ES-I3 (cell line): ENCODE measurements around the gene IL16.

Source experiments
- H3K36me3 ChIP-seq: 2 replicates; pipeline ENCODE4 v1.6.1; 2013; ENCODE audit warnings: mild to moderate bottlenecking, low read length, control low read depth, moderate library complexity; ENCODE audit not compliant: insufficient read depth
- H3K4me1 ChIP-seq: 2 replicates; pipeline ENCODE4 v1.6.1; 2013; ENCODE audit warnings: mild to moderate bottlenecking, control low read depth, low read length; ENCODE audit not compliant: insufficient read depth
- H3K9ac ChIP-seq: 2 replicates; pipeline ENCODE4 v1.6.1; 2013; ENCODE audit warnings: low read depth, mild to moderate bottlenecking, low read length, moderate library complexity
- H3K9me3 ChIP-seq: 2 replicates; pipeline ENCODE4 v1.6.1; 2013; ENCODE audit warnings: mild to moderate bottlenecking, low read length, moderate library complexity; ENCODE audit not compliant: control insufficient read depth, insufficient read depth

Gene IL16

DNA sequence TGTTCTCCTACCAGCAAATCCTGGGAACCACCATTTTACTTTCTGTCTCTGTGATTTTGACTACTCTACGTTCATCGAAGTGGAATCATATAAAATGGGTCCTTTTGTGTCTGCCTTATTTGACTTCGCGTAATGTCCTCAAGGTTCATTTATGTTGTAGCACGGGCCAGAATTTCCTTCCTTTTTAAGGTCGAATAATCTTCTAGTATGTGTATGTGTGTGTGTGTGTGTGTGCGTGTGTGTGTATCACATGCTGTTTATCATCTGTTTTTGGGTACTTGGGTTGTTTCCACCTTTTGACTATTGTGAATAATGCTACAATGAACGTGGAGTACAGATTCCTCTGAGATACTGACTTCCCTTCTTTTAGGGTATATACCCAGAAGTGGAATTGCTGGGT is 91.9 kb downstream of the IL16 start:
- H3K9ac ChIP-seq, result no peak overlapping the region
- H3K4me1 ChIP-seq, result no peaks in the 10 kb centered on the region
- H3K9me3 ChIP-seq, result no peaks in the 10 kb centered on the region
- H3K36me3 ChIP-seq, result no peaks in the 10 kb centered on the region

DNA sequence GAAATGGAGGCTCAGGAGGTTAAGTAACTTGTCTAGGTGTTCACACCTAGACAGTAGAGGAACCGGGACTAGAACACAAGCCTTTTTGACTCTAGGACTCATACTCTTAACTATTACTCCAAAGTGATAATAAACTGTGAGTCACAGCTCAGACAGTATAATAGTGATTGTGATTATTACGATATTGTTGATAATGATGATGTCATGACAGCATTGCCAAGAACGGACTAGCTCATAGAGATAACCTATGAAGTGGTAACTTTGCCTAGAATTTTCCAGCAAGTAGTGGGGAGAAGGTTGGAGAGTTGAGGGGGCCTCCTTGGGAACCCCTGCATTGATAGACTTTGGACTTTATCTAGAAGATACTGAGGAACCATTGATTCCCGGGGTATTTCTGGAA is 93.2 kb downstream of the IL16 start:
- Histone ChIP-seq H3K36me3 (no peaks in the 10 kb centered on the region), H3K4me1 (no peaks in the 10 kb centered on the region), H3K9me3 (no peaks in the 10 kb centered on the region), H3K9ac (no peak overlapping the region)

DNA sequence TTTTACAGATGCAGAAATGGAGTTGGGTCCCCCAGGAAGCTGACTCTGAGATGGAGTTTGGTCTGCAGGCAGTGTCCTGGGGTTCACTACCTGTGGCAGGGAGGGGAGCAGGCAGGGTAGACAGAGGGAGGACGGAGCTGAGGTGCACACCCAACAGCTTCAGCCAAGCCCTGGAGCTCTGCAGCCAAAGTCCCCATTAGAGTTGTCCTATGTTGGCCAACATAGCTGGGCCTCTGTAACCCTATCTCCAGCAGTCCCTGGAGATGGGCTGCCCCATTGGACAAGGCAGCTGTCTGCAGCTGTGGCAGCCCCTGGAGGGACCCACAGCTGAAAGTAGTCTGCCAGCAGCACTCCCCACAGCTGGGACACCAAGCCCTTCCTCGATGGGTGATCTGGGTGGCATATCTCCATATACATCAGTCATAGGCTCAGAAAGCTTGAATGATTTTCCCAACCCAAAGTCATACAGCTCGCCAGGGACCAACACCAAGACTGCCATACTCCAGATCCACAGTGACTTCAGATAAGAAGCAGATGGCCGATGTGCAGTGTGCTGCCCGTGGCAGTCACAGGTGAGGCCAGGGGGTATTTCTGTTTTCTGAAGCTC is 95.3 kb downstream of the IL16 start:
- H3K4me1 ChIP-seq, result no peaks in the 10 kb centered on the region
- no peaks in the 10 kb centered on the region for H3K9me3 ChIP-seq
- no peaks in the 10 kb centered on the region for H3K36me3 ChIP-seq
- H3K9ac ChIP-seq, result no peak overlapping the region

DNA sequence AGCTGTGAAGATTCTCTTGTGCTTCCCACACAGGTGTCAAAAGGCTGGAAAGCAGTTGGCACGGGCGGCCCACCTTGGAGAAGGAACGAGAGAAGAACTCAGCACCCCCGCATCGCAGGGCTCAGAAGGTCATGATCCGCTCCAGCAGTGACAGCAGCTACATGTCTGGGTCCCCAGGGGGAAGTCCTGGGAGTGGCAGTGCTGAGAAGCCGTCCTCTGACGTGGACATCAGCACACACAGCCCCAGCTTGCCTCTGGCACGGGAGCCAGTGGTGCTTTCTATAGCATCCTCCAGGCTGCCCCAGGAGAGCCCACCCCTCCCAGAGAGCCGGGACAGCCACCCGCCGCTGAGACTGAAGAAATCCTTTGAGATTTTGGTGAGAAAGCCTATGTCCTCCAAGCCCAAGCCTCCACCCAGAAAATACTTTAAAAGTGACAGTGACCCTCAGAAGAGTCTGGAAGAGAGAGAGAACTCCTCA is 95.9 kb downstream of the IL16 start:
- Histone ChIP-seq H3K36me3 (no peaks in the 10 kb centered on the region), H3K9me3 (no peaks in the 10 kb centered on the region), H3K9ac (no peak overlapping the region), H3K4me1 (no peaks in the 10 kb centered on the region)

DNA sequence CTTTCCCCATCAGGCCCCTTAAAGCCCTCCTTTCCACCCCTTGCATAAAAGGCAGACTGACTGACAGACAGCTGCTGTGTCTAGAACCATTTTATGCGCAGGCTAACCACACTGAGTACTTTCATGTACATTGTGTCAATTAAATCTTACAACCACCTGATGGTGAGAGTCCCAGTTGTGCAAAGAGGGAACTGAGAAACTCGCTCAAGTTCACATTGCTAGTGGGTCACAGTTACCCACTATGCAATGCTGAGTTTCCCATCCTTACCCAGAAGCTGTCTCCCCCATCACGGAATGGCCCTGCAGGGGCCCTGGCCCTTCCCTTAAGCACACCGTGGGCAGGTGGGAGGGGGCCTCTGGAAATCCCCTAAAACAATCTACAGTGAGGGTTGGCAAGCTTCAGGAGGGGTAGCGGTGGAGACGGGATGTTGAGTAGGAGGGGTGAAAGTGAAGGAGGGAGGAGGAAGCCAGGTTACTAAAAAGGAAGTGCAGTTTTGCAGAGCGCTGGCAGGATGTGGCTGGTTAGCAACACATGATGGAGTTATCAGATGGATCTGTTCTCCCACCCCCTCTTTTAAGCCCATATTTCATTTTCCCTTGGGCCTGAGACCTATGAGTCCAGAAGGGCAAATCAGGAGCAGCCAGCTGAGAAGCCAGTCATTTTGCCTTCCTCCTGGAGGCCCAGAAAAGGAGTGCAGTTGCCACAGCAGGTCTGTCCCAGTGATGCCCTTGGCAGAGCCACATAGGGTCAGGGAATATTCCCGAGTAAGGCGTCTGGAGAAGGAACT is 97.2 kb downstream of the IL16 start:
- H3K36me3 ChIP-seq, result no peaks in the 10 kb centered on the region
- H3K4me1 ChIP-seq, result no peaks in the 10 kb centered on the region
- H3K9ac ChIP-seq, result no peak overlapping the region
- H3K9me3 ChIP-seq, result no peaks in the 10 kb centered on the region

DNA sequence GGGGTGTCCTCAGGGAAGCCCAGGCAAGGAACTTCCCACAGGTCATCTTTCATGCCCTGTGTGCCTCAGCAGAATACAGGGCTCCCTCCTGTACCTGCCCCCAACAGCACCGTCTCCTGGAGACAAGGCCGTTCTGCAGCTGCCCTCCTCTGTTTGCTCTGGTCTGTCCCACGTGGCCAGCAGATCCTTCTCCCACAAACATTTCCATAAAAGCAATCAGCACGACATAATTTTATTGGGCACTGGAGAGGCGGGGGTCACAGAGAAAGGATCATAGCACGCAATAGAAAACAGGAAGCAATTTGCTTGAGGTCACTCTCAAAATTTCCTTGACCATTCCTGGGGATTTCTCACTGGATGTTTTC is 97.8 kb downstream of the IL16 start:
- no peaks in the 10 kb centered on the region for H3K4me1 ChIP-seq
- H3K9me3 ChIP-seq, result no peaks in the 10 kb centered on the region
- H3K36me3 ChIP-seq, result no peaks in the 10 kb centered on the region
- no peak overlapping the region for H3K9ac ChIP-seq

DNA sequence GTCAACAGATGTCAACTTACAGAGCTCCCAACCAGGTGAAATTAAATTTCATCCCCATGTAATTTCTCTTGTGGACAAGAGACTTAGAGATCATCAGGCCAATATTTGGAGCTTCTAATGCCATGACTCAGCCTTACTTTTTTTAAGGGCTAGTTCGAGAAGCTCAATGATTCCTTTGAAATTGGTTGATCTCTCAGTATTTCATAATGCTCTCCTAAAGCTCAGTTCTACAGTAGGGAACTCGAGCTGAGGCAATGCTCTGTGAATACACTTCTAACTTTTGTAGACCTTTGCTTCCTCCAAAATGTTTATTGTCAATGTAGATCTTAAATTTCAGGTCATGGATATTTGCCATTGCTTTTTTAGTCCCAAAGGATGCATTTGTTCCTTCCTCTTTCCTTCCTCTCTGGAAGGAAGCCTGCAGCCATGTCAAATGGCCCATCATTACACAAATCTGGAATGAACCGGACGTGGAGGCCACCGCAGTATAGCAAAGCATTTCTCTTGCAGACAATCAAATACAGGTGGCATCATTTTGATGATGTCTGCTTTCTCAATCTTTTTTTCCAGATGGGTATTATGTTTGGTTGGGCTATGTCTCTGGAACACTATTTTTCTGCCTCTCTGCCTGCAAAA is 98.9 kb downstream of the IL16 start:
- Histone ChIP-seq H3K36me3 (no peaks in the 10 kb centered on the region), H3K4me1 (no peaks in the 10 kb centered on the region), H3K9ac (no peak overlapping the region), H3K9me3 (no peaks in the 10 kb centered on the region)

DNA sequence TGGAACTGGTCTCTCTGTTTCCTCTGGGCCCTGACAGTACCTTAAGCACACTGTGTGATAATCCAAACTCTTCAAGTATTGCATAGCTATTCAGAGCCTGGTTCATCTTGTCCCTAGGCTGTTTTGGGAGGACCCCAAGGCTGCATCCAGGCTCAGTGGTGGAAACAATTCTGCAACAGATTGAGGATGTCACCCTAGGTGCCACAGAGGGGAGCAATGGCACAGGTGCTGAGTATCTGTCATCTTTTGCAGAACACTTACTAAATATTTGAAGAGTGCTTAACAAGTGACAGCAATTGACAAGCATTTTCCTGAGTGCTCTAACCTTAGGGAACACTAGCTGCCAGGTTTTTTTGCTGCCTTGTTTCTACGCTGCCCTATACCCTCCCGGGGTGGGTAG is 99.5 kb downstream of the IL16 start:
- Histone ChIP-seq H3K36me3 (no peaks in the 10 kb centered on the region), H3K9me3 (no peaks in the 10 kb centered on the region), H3K4me1 (no peaks in the 10 kb centered on the region), H3K9ac (no peak overlapping the region)

DNA sequence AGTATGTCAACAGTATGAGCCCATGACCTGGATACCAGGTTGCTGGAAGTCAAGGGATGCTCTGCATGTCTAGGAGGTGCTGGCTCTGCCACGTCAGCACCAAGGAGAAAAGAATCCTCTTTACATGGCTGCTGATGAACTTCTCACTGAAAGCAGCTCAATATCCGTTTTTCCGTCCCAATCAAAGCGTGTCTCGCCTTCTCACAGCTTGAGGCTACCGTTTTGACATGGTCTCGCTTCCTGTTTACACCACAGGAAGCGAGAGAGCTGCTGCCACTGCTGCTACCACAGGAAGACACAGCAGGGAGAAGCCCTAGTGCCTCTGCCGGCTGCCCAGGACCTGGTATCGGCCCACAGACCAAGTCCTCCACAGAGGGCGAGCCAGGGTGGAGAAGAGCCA is 100.0 kb downstream of the IL16 start:
- H3K9ac ChIP-seq, result no peak overlapping the region
- no peaks in the 10 kb centered on the region for H3K9me3 ChIP-seq
- H3K36me3 ChIP-seq, result no peaks in the 10 kb centered on the region
- no peaks in the 10 kb centered on the region for H3K4me1 ChIP-seq

DNA sequence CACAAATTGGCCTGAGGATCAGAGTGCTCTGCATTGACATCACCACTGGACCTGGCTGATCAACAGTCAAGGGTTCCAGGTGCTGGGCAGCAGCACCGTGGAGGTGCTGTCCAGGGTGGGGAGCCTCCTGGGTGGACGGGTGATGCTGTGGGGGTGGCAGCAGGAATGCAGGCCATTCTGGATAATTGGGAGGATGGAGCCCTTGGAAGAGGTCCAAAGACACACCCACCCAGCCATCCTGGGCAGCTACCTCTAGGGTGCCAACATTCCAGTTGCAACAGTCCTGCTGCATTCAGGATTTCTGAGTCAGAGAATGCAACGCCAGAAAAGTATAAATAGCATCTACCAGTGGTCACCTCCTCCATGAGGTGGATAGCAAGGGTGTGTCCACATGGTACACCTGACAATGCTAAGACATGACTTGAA is 100.5 kb downstream of the IL16 start:
- Histone ChIP-seq H3K4me1 (no peaks in the 10 kb centered on the region), H3K9ac (no peak overlapping the region), H3K9me3 (no peaks in the 10 kb centered on the region), H3K36me3 (no peaks in the 10 kb centered on the region)

DNA sequence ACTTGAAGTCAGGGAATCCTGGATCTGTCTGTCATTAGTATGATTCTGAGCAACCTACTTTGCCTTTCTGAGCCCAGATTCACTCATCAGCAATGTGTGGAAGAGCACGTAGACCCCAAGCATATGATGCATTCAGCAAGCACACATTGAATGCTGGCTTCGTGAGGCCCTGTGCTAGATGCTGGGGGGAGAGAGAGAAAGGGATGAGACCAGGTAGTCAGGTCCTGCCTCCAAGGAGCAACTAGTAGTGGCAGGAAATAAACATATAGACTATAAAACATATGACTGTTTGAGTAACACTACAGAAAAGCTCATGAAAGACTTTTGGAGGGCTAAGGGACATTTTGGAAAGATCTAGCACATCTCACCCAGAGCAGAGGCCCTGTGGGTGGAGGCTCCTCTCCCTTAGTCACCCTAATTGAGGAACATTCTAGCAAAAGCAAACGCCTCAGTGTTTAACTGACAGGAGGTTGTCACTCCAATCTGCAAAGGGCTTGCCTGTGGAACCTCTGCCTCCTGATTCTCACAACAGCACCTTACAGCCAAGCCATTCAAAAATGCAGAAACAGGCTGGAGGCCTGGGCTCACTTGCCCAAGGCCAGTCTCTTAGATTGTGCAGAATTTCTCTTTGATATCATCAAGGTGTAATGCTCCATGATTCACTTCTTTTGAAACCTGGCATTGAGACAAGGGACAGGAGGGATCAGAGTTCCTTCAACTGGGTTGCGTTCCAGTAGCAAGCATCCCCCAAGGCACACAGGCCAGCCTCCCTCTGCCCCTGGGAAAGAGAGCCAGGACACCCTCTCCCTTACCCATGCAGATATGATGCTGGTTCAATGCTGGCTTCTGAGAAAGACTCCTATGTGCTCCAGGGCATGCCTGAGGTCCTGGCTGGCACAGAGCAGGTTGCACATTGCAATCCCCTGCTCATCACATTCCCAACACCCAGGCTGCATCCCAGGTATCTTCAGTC is 101.2 kb downstream of the IL16 start:
- Histone ChIP-seq H3K9ac (no peak overlapping the region), H3K36me3 (no peaks in the 10 kb centered on the region), H3K9me3 (no peaks in the 10 kb centered on the region), H3K4me1 (no peaks in the 10 kb centered on the region)

DNA sequence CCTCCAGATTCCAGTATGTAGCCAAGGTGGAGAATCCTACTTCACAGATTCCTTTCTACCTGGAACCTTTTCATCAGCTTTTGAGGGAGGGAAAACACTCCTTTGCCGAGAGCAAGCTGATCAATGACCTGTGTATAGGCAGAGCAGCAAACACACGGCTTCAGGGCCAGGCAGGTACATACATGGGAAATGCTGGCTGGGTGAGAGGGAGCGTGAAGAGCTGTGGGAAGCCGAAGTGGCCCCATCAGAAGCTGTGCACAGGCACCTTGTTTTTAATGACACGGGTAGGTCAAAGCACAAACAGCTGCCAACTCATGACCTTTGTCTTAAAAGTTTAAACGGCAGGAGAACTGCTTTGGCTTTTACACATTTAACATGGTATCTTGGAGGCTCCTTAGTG is 101.9 kb downstream of the IL16 start:
- H3K36me3 ChIP-seq, result no peaks in the 10 kb centered on the region
- H3K4me1 ChIP-seq, result no peaks in the 10 kb centered on the region; the same call in 1 of the 2 replicates
- no peak overlapping the region for H3K9ac ChIP-seq
- no peaks in the 10 kb centered on the region for H3K9me3 ChIP-seq

DNA sequence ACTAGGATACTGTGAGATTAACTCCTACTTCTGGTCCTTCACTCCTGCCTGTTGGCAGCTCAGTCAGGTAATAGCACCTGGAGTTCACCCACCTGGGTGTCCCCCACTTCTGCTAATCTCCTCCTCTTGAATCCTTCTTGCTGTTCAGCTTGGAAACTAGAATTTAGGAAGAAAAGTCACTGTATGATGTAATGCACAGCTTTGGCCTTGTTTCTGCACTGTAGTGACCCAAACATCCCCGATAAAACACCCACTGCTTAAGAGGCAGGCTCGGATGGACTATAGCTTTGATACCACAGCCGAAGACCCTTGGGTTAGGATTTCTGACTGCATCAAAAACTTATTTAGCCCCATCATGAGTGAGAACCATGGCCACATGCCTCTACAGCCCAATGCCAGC is 102.5 kb downstream of the IL16 start:
- Histone ChIP-seq H3K4me1 (peaks cover 2% of the 10 kb centered on the region; the same call in 1 of the 2 replicates), H3K9me3 (no peaks in the 10 kb centered on the region), H3K9ac (no peak overlapping the region), H3K36me3 (no peaks in the 10 kb centered on the region)

DNA sequence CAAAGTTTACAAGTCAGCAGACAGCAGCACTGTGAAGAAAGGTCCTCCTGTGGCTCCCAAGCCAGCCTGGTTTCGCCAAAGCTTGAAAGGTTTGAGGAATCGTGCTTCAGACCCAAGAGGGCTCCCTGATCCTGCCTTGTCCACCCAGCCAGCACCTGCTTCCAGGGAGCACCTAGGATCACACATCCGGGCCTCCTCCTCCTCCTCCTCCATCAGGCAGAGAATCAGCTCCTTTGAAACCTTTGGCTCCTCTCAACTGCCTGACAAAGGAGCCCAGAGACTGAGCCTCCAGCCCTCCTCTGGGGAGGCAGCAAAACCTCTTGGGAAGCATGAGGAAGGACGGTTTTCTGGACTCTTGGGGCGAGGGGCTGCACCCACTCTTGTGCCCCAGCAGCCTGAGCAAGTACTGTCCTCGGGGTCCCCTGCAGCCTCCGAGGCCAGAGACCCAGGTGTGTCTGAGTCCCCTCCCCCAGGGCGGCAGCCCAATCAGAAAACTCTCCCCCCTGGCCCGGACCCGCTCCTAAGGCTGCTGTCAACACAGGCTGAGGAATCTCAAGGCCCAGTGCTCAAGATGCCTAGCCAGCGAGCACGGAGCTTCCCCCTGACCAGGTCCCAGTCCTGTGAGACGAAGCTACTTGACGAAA is 103.1 kb downstream of the IL16 start:
- H3K36me3 ChIP-seq, result no peaks in the 10 kb centered on the region
- H3K9me3 ChIP-seq, result no peaks in the 10 kb centered on the region
- peaks cover 5% of the 10 kb centered on the region; the same call in 1 of the 2 replicates for H3K4me1 ChIP-seq
- no peak overlapping the region for H3K9ac ChIP-seq
